NT2/D1 (cell line): ENCODE results near the gene ZDHHC8.

Experiments
- SUZ12 ChIP-seq: IDR thresholded peaks from 2 replicates; pipeline ENCODE4 v1.6.1; 2011; ENCODE audit not compliant: insufficient read length, insufficient read depth; ENCODE audit errors: extremely low read depth
- ZNF274 ChIP-seq: IDR thresholded peaks from 2 replicates; pipeline ENCODE4 v1.6.1; 2011; ENCODE audit warnings: mild to moderate bottlenecking, low read depth, low read length

GRCh38 chr22:20099099-20099711, 32.4 kb upstream of the ZDHHC8 start:
- no peak for TF ChIP-seq ZNF274
- no peak for TF ChIP-seq SUZ12
